NCI-H1105 (cell line): Measurements from ENCODE around the gene KRTAP6-2.

Experiments
- DNase-seq: peaks from one replicate; lab custom pipeline; 2025; lab: John Stamatoyannopoulos, UW

KRTAP6-2 gene

GRCh38 chr21:30598802-30599201, at the start of gene KRTAP6-2:
Gene KRTAP6-2, minus strand, starts transcription at chr21:30598902. Its CDS starts 28 bp downstream, at chr21:30598874.
- DNase-seq: no peak

GRCh38 chr21:30646904-30647414, 48.3 kb upstream of the KRTAP6-2 start:
- DNase-seq: no peak

GRCh38 chr21:30642564-30642963, 43.9 kb upstream of the KRTAP6-2 start, which contains the start of gene KRTAP20-3:
Gene KRTAP20-3, plus strand, starts transcription at chr21:30642864.
- no peak for DNase-seq

GRCh38 chr21:30638686-30639085, 40.0 kb upstream of the KRTAP6-2 start:
- no peak for DNase-seq

GRCh38 chr21:30634906-30635305, 36.2 kb upstream of the KRTAP6-2 start, which contains the start of gene KRTAP20-2:
Gene KRTAP20-2, plus strand, starts transcription at chr21:30635206. Its CDS starts 58 bp downstream, at chr21:30635264.
- DNase-seq: no peak

GRCh38 chr21:30629200-30629599, 30.5 kb upstream of the KRTAP6-2 start:
- DNase-seq: no peak

GRCh38 chr21:30628109-30628508, 29.4 kb upstream of the KRTAP6-2 start:
- no peak for DNase-seq

- DNase-seq: no peak
Measured at GRCh38 chr21:30625449-30626165, 26.9 kb upstream of the KRTAP6-2 start.

- no peak for DNase-seq
Measured at GRCh38 chr21:30623362-30623761, 24.7 kb upstream of the KRTAP6-2 start.

- DNase-seq: no peak
Measured at GRCh38 chr21:30620522-30620921, 21.8 kb upstream of the KRTAP6-2 start, which contains the start of gene KRTAP20-4. Gene KRTAP20-4, plus strand, starts transcription at chr21:30620627.

- no peak for DNase-seq
Measured at GRCh38 chr21:30620080-30620479, 21.4 kb upstream of the KRTAP6-2 start.

GRCh38 chr21:30616125-30616524, 17.4 kb upstream of the KRTAP6-2 start, which contains the start of gene KRTAP20-1:
Gene KRTAP20-1, plus strand, starts transcription at chr21:30616425. Its CDS starts 30 bp downstream, at chr21:30616455.
- no peak for DNase-seq

- DNase-seq: no peak
Measured at GRCh38 chr21:30615199-30615598, 16.5 kb upstream of the KRTAP6-2 start.

GRCh38 chr21:30613836-30614235, 15.1 kb upstream of the KRTAP6-2 start, which contains the start of gene KRTAP6-1:
Gene KRTAP6-1, minus strand, starts transcription at chr21:30613930. Its CDS starts 26 bp downstream, at chr21:30613904.
- no peak for DNase-seq

GRCh38 chr21:30612132-30612531, 13.4 kb upstream of the KRTAP6-2 start:
- DNase-seq: no peak

GRCh38 chr21:30605968-30606367, 7.3 kb upstream of the KRTAP6-2 start:
- no peak for DNase-seq

- DNase-seq: no peak
Measured at GRCh38 chr21:30600787-30601186, 2.1 kb upstream of the KRTAP6-2 start, which contains the start of gene KRTAP22-1. Gene KRTAP22-1, plus strand, starts transcription at chr21:30601087.

- DNase-seq: no peak
Measured at GRCh38 chr21:30592140-30592539, 6.6 kb downstream of the KRTAP6-2 start, which contains the start of gene KRTAP6-3. Gene KRTAP6-3, plus strand, starts transcription at chr21:30592440. Its CDS starts 6 bp downstream, at chr21:30592446.

- no peak for DNase-seq
Measured at GRCh38 chr21:30590297-30590696, 8.4 kb downstream of the KRTAP6-2 start, which contains the start of gene KRTAP22-2. Gene KRTAP22-2, minus strand, starts transcription at chr21:30590397.

GRCh38 chr21:30582870-30583269, 15.8 kb downstream of the KRTAP6-2 start:
- no peak for DNase-seq

GRCh38 chr21:30580132-30580531, 18.6 kb downstream of the KRTAP6-2 start:
- no peak for DNase-seq

GRCh38 chr21:30579346-30579745, 19.4 kb downstream of the KRTAP6-2 start:
- DNase-seq: no peak

- no peak for DNase-seq
Measured at GRCh38 chr21:30577766-30578165, 20.9 kb downstream of the KRTAP6-2 start.
